Bronchial epithelial cell (primary cell): ENCODE measurements around the gene NMNAT2. TPM values are rescaled to one million over a fixed set of nuclear protein-coding genes. Genes with fewer than 3 reads are reported as not detected.

Source experiments
- DNase-seq: peaks from one replicate; pipeline ENCODE4 v3.0.0-alpha.2; 2010; ENCODE audit warnings: low read depth
- FAIRE-seq: peaks from 2 replicates; lab custom pipeline; 2011; peaks lifted over from hg19 to GRCh38; lab: Jason Lieb, UNC
- H3K27me3 ChIP-seq: 2 replicates; pipeline ENCODE4 v1.5.1; 2011; ENCODE audit warnings: low read length; ENCODE audit not compliant: control insufficient read depth, insufficient read depth
- H3K36me3 ChIP-seq: 2 replicates; pipeline ENCODE4 v1.5.1; 2011; ENCODE audit warnings: low read length; ENCODE audit not compliant: control insufficient read depth, insufficient read depth
- H3K4me3 ChIP-seq: 2 replicates; pipeline ENCODE4 v1.5.1; 2011; ENCODE audit warnings: mild to moderate bottlenecking, low read depth, low read length, control low read depth
- total RNA-seq: library from RNA; depleted of rRNA; stranded (reverse); fragments of >200 nt; gene quantifications from 2 replicates; pipeline ENCODE4 v1.2.1, GENCODE V29; 2014
- TF ChIP-seq, protein P1 (sequence below): IDR thresholded peaks from 2 replicates; pipeline ENCODE4 v1.5.1; 2011; ENCODE audit warnings: mild to moderate bottlenecking, moderate library complexity, low read length, control low read depth, inconsistent platforms; ENCODE audit not compliant: insufficient read depth, severe bottlenecking

NMNAT2 gene
- total RNA-seq, 1 donor from 2014 or later = 0.26 TPM

DNA sequence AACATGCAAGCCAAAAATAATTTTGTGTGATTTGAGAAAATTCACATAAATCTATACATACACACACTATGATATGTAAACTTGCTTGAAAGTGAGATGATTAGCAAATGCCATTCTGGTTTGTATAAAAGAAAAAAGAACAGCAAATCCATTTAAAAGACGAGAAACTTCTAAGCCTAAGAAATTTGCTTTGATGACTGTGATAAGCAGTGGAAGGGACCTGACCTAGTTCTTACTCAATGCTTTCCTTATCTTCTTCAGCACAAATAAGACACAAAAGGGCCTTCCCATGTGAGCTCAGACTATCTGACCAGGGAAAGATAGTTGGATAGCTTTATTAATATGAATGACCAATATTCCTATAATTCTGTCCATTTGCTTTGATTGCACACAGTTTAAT is 25.3 kb upstream of the NMNAT2 start:
- FAIRE-seq (no peak), DNase-seq (no peak)
- TF ChIP-seq, protein P1, sequence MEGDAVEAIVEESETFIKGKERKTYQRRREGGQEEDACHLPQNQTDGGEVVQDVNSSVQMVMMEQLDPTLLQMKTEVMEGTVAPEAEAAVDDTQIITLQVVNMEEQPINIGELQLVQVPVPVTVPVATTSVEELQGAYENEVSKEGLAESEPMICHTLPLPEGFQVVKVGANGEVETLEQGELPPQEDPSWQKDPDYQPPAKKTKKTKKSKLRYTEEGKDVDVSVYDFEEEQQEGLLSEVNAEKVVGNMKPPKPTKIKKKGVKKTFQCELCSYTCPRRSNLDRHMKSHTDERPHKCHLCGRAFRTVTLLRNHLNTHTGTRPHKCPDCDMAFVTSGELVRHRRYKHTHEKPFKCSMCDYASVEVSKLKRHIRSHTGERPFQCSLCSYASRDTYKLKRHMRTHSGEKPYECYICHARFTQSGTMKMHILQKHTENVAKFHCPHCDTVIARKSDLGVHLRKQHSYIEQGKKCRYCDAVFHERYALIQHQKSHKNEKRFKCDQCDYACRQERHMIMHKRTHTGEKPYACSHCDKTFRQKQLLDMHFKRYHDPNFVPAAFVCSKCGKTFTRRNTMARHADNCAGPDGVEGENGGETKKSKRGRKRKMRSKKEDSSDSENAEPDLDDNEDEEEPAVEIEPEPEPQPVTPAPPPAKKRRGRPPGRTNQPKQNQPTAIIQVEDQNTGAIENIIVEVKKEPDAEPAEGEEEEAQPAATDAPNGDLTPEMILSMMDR = no peak
- Histone ChIP-seq H3K4me3 (no peak overlapping the region), H3K27me3 (no peaks in the 10 kb centered on the region), H3K36me3 (no peaks in the 10 kb centered on the region)

DNA sequence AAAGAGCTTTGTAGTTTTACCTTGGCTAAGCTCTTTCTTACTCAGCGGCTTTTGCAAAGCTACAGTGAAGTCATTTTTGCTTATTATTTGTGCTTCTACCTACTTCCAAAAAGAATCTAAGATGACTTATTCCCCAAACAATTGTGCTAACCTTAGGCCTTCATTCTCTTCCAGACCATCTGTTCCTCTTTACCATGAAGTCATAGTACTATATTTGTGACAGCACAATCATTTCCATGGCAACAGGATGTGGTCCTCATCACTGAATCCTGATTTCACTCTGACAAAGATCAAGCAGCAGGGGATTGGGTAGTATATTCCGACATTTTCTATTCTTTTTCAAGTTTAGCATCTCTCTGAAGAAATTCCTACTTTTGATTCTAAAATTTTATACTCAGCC is 24.8 kb upstream of the NMNAT2 start:
- H3K27me3 ChIP-seq = no peaks in the 10 kb centered on the region
- H3K36me3 ChIP-seq = no peaks in the 10 kb centered on the region
- DNase-seq = no peak
- H3K4me3 ChIP-seq = no peak overlapping the region
- FAIRE-seq = no peak
- TF ChIP-seq, protein P1 = no peak

DNA sequence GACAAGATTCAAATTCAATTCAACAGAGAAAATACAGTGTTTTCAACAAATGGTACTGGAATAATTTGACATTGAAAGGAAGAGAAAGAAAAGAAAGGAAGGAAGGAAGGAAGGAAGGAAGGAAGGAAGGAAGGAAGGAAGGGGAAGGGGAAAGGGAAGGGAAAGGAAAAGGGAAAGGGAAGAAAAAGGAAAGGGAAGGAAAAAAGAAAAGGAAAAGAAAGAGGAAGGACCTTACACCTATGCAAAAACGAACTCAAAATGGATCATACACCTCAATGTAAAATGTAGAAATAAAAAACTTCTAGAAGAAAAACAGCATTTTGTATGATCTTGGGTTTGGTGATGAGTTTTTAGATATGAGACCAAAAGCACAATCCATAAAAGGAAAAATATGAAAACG is 19.9 kb upstream of the NMNAT2 start:
- Histone ChIP-seq H3K36me3 (no peaks in the 10 kb centered on the region), H3K4me3 (no peak overlapping the region), H3K27me3 (no peaks in the 10 kb centered on the region)
- no peak for DNase-seq
- no peak for FAIRE-seq
- TF ChIP-seq, protein P1 = no peak

DNA sequence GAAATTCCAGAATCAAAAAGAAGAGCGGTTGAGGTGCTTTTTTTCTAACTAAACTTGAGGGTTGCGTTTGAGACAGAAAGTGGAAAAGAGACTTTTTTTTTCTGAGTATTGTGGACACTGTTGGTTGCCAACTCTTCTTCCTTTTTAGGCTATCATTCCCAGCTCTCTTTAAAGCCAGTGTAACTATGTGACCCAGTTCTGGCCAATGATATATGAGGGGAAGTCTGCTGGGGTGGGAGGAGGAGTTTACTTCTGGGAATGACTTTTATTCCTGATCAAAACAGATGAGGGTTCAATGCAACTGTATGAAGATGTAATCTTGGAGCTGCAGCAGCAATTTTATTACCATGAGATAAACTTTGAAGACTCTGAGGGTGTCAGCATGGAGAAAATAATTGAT is 17.3 kb upstream of the NMNAT2 start:
- TF ChIP-seq, protein P1 = no peak
- Histone ChIP-seq H3K4me3 (no peak overlapping the region), H3K36me3 (no peaks in the 10 kb centered on the region), H3K27me3 (no peaks in the 10 kb centered on the region)
- DNase-seq (no peak), FAIRE-seq (no peak)

DNA sequence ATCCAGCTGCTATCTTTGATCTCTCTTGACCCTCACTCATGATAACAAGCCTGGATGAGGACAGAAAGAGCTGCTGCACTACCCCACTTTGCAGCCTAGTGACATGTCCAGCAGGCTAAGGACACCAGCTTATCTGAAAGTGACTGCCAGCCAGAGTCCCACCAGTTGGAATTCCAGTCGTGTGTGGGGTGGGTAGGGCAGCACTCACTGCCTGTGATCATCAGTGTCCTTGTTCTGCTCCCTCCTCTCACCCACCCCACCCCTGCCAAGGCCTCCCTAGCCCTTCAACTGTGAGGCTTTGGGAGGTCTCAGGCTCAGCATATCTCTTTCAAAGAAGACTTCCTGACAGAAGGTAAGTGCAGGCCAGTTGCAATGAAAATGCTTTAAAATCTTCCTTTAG is 15.5 kb upstream of the NMNAT2 start:
- peak; percentile 80 for FAIRE-seq
- no peaks in the 10 kb centered on the region for H3K36me3 ChIP-seq
- no peaks in the 10 kb centered on the region for H3K27me3 ChIP-seq
- no peak overlapping the region for H3K4me3 ChIP-seq
- DNase-seq = no peak
- TF ChIP-seq, protein P1 = no peak

DNA sequence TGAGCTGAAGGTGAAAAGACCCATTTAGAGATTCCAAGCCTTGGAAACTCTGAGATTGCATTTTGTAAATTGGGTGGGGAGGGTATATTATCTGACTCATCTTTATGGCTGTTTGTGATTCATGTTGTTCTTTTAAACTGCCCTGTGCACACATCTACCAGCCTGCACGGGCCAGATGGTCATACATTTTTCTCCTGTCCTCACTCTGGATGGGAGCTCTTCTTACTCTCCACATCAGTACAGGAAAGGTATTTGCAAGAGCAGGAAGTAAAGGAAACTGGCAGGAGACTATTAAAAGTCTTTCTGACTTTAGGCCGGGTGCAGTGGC is 14.3 kb upstream of the NMNAT2 start:
- Histone ChIP-seq H3K36me3 (no peaks in the 10 kb centered on the region), H3K4me3 (no peak overlapping the region), H3K27me3 (no peaks in the 10 kb centered on the region)
- TF ChIP-seq, protein P1 = no peak
- DNase-seq = peak; percentile 79
- FAIRE-seq = no peak
